ENCODE measurements around the gene PPP1R14D.

GRCh38 chr15:40766194-40766815 lies 62.2 kb downstream of the PPP1R14D start:
- no peak for TF ChIP-seq JUN (IDR thresholded peaks at IDR 0.05; ENCODE audit: low read depth, low read length)
- TF ChIP-seq CTCF (IDR thresholded peaks at IDR 0.05; ENCODE audit: control extremely low read depth in 1 of 3, insufficient read depth in 1 of 3, low read depth in 1 of 3, low read length in 3 of 3) = no peak
- TF ChIP-seq BRCA1 (IDR thresholded peaks at IDR 0.05; ENCODE audit: low read depth, low read length) = no peak
- TF ChIP-seq EZH2 (IDR thresholded peaks at IDR 0.05; ENCODE audit: low read depth, low read length, severe bottlenecking) = no peak
- TF ChIP-seq MAFK (IDR thresholded peaks at IDR 0.05; ENCODE audit: low read depth, low read length) = no peak
- TF ChIP-seq RAD21 (IDR thresholded peaks at IDR 0.05 in 1 of 2, conservative IDR thresholded peaks at IDR 0.05 in 1 of 2; ENCODE audit: low read depth in 2 of 2, low read length in 2 of 2) = no peak
- TF ChIP-seq YY1 (IDR thresholded peaks at IDR 0.05; ENCODE audit: low read depth, low read length) = no peak
